GM21786 (cell line): ENCODE results near the gene KCTD1.

Experiments
- ATAC-seq: cut with Tn5 transposase; IDR thresholded peaks from one replicate; pipeline ENCODE4 v1.9.1; 2021; ENCODE audit not compliant: unreplicated experiment

KCTD1 gene

DNA sequence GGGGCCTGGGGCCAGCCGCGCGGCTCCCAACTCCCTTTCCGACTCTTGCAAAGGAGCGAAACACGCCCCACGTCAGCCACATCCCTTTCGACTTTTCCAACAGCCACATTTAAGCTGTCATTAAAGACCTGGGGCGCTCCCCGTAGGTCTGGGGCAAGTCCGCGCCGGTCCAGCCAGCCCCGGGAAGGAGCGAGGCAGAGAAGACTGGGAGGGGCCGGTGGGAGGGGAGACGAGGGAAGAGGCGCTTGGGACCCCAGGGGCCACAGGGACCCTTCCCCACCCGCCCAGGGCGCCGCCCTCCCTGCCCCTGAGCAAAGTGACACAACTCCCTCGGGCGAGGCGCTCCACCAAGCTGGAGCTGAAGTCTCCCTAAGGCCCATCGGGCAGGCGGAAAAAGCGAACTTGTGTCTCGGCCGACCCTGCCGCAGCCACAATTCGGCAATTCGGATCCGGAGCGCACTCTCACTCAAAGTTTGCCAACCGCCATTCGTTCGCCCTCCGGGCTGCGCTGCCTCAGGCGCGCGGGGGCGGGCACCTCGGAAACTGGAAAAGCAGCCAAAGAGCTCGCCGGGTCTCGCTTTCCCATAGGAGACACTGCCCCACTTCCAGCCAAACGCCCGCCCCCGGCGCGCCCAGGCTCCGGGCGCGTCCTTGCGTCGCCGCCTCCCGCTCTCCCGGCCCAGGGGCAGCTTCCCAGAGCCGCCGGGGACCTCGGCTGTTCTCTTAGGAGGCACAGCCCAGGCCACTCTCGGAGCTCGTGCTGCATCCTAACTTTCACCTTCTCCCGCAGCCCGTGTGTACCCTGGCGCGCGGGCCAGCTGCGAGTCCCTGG is 1.1 kb upstream of the KCTD1 start:
- no peak for ATAC-seq

DNA sequence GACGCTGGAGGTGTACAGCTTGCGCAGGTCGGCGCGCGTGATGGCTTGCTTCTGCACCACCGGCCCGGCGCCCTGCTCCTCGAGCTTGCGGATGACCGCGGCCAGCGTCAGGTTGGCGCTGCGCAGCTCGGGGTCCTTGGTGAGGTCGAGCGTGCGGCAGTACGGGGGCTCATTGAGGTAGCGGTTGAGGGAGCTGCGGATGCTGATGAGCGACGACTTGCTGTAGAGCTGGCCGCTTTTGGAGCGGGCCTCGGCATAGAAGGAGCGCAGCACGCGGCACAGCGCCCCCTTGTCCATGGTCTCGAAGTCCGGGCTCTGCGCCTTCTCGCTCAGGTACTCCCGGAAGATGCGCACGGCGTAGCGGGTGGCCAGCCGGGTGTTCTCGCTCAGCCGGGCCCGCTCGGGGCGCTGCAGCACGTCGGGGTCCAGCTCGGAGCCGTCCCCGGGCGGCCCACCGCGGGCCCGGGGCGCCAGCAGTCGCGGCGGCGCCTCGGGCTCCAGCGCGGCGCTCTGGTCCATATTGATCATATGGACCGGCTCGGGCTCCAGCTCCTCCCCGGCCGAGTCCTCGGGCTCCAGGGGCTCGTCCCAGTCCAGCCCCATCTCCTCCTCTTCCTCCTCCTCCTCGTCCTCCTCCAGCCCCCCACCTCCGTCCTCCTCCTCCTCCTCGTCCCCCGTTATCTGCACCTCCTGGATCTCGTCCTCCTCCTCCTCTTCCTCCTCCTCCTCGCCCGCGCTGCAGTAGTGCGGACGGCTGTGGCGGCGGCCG is 523 bp downstream of the KCTD1 start:
- peak; percentile 65 for ATAC-seq

DNA sequence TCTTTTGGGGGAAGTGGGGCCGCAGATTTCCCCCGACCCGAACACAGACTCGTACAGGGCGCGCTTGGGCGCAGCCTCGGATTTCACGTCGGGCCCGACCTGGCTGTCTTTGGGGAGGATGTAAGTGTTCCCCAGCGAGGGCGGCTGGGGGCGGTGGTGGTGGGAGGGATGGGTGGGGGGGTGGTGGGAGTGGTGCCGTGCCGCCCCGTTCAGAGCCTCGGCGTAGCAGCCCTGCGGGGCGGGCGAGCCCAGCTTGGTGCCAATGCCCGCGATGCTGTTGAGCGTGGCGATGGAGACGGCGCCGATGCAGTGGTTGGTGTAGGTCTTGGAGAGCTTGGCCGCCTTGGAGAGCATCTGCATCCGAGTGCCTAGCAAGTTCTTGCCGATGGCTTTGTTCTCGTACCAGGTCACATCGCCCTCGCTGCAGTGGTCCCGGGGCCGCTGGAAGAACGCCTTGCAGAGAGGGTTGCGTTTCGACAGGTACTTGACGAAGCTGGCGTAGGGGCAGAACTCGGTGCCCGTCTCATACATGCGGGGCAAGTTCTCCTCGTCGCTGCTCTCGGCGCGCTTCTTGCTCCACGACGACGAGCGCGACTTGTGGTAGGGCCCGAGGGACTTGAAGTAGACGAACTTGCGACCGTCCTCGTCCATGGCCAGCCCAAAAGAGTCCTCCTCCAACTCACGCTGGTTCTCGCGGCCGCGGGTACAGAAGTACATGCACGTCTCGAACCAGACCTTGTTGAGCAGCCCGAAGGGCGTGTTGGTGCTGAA is 1.3 kb downstream of the KCTD1 start:
- ATAC-seq, result no peak

DNA sequence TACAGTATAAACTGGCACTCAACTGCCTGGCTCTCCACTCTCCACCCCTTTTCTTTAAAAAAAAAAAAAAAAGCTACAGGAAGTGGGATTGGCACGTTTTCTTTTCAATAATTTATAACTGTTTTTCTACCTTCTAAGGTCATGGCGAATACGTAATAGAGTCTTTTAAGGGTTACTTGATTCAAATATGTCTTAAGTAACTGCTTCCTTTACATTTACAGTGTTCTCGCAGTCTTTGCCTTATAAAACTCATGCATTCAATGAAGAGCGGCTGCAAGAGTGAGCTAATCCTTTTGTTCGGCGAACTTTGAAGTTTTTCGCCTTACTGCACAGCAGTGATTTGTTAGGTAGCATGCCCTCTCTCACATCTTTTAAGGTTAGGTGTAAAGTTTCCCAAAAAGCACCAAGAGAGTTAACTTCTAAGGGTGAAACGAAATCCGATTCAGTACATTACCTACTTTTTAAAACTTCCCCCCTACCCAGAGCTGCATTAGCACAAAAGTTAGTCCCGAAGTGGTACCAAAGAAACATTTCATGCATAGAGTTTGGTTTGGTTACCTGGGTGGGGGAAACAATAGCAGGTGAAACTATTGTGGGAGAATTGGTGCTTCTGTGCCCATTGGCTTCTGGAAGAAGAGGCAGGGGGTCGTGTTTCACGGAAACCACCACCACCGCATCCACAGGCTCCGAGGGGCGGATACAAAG is 2.0 kb downstream of the KCTD1 start:
- no peak for ATAC-seq

DNA sequence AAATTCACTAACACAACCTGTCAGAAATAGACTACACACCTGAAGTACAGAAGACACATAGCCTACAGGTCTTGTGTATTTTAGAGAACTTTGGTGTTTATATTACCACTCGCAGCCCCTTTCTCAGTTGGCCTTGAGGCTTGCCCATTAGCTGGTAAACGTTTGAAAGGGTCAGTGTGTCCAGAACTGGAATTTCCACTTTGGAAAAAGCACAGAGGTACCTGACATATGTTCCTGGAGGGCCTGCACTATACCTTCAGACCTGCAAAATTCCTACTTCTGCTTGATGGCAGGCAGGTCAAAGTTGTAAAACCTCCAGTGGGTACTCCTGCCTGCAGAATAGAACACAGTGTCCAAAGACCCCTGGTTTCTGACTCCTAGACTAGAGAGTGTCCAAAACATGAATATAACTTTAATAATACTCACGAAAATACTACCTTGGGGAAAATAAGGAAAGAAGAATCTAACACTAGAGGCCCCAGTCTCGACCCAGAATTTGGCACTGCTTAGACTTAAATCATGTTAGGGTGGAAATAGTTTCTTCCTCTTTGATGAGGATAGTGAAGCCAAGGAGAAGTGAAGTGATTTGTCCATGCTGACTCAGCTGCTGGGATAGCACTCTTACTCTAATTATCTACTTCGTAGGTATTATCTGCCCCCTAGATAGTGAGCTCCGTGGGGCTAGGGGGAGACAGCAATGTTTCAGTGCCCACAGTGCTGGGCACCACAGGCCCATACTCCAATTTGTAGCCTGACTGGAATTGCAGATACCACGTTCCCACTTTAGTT is 2.8 kb downstream of the KCTD1 start:
- no peak for ATAC-seq

DNA sequence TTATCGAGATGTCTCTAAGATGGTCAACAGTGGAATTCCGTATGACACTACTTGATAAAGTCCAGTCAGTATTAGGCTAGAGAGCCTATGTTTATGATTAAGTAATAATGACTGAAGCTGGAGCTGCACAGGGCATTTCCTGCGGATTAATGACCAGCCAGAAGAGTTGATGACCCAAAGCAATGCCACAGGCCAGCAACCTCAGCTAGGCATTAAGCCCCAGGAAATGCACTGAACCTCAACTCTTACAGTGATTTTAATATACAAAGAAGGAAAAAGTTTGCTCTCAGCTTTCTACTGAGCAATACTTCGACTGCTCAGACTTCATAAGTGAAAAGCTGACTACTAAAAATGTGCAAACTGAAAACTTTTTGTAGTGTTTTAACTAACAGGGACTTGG is 3.9 kb downstream of the KCTD1 start:
- ATAC-seq, result no peak

DNA sequence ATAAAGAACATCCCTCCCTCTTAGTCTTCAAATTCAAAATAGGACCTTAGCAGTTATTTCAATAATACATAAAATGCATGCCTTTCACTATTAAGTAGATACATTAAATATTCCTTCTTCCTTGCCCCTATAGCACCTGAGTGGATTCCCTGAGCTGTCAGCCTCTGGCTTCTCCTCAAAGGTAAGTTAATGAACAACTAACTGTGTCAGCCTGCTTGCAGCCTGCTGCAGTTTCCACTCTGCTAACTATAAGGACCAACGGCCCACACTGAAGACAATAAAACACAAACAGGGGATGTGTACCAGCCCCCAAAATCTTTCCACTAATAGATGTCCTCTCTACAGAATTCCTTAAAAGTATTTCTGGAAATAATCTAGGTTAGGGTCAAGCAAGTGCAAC is 5.0 kb downstream of the KCTD1 start:
- no peak for ATAC-seq

DNA sequence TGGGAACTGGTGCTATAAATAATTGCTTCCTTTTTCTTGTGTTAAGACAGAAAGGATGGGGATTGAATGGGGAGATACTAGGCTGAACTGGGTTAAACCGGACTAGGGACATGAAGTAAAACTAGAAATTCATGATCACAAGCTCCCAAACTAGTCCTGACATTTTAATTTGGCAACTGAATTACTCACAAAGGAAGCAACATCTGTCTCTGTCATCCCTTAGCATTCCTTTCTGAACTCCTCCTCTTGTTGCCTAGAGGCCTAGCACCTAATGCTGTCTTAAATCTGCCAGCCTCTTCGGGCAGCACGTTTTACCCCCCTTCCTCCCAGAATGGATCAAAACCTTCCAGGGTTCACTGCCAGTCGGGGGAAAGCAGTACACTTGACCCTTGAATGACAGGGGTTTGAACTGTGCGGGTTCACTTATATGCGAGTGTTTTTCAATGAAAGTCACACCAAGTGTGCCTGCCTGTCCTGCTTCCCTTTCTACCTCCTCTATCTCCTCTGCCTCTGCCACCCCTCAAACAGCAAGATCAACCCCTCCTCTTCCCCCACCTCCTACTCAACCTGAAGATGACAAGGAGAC is 8.2 kb downstream of the KCTD1 start:
- ATAC-seq, result no peak

DNA sequence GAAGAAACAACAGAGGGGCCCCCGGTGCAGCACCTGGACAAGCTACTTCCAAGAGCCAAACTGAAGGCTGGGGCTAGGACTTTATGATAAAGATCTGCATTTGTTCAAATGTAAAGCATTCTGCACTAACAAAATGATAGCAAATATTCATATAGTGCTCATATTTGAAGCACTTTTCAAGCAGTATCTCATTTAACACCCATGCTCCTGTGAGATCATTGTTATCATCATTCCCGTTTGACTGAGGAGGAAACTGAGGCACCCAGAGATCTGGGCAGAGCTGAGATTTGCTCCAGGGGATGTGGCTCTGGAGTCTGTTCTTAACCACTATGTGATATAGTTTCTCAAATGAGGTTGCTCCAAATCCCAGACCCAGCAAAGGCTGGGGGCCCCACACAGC is 9.8 kb downstream of the KCTD1 start:
- no peak for ATAC-seq

DNA sequence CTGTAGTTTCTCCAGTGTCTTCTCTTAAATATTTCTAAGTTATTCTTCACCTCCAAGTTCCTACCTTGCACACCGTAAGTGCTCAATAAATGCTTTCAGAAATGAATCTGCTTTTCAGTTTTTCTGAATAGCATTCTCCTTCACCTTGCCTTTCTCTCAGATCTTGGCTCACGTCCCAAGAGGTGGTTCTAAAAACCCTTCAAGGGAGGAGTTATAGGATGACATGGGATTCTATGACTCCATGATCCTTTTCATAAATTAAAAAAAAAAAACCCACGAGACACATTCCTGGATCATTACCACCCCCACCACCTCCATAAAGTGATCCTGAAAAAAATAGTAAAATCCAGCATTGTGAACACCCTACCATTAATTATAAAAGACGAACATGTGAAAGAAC is 11.7 kb downstream of the KCTD1 start:
- ATAC-seq, result no peak

DNA sequence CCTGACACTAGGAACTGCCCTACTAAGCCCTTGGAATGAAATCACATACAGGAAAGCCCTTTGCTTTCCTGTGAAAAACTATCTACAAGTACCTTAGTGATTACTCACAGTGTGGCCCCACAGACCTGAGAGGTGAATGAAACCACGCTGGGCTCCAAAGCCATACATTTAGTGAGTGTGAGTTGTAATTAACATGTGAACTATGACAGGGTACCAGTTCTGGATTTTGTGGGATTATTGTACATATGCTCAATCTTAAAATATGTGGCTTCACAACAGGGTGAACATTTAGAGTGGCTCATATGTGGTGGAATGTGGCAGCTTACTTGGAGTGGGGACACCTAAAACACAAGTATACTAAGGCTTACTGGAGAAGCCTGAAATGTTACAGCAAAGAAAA is 12.3 kb downstream of the KCTD1 start:
- no peak for ATAC-seq

DNA sequence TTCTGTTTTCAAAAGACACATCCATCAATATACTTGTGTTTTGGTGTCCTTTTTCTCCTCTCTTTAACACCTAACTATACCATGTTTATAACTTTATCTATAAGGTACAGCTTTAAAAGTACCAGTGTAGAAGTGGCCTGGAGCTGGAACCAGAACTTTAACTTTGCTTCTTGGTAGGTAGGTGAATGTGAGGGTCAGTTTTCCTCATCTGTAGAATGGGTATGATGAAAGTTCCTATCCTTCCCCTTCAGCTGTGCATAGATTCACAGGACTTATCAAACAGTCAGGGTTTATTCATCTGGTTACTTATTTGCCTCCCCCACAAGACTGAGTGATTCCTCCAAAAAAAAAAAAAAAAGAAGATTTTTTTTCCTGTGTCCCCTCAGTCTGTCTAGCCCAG is 12.7 kb downstream of the KCTD1 start:
- no peak for ATAC-seq

DNA sequence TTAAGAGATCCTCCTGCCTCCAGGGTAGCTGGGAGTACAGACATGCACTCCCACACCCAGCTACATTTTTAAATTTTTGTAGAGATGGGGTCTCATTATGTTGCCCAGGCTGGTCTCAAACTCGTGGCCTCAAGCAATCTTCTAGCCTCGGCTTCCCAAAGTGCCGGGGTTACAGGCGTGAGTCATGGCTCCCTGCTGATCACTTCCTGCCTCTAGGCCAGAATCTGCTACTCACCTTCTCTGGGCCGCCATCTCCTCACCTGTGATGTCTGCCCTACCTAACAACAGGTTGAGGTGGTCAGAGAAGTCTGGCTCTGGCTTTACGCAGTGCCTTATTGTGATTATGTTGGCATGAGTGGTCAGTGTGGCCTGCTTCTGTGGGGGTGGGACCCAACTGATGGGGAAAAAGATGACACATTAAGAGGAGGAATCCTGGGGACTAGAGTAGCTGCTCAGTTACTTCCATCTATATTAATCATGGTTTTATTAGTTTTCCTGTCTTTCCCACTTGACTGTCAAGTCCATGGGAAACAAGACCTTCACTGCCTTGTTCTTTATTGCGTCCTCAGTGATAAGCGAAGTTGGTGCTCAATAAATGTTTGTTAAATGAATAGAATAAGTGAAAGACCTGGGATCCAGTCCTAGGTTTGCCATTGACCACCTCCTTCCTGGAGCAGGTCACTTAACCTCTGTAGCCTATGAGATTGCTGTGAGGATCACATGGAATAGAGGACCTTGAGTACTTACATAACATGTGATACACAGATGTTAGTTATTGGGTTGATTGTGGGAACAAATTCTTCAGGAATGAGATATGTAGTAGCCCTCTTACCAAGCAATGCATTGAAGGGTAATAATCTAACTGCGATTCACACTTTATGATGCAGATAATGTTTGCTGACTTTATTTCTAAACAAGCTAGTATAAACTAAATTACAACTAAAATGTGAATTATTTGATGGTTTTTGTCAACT is 15.7 kb downstream of the KCTD1 start:
- no peak for ATAC-seq

DNA sequence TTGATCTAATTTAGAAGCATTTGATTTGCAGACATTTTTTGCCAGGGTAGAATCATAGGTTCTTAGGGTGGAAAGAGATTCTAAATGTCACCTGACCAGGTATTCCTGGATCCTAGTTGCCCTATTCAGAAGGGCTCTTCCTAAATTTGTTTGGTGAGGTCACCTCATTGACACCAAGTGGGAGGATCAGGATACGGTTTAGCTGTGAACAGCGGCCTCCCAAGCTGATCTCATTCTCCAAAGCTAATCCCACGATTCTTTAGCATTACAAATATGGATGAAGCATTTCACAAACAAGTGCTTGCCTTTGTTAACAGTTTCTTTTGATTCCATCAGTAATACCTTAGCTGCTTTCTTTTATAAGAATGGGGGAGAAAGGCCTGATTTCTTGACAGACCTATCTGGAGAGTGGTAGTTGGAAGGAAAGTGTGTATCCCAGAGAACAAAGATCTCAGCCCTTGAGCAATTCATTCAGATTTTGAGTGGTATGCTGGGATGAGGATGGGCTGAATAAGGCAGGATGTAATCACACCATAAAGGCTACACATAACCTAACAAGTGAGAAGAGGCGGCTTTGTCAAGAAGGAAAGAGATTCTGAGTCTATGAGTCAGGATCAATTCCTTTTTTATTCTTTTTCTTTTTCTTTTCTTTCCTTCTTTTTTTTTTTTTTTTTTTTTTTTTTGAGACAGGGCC is 16.6 kb downstream of the KCTD1 start:
- no peak for ATAC-seq

DNA sequence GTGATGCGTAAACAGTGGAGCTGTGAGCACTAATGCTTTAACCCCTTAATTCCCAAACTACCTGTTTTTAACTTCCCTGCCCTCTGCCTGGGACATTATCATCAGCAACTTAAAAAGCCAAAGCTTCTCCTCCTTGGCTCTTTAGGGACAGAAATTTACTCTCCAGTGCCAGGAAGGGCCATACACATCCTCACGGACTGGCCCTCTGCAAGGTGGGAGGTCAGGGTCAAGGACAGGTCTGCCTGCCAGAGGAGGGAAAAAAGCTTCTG is 21.5 kb downstream of the KCTD1 start:
- ATAC-seq, result no peak

DNA sequence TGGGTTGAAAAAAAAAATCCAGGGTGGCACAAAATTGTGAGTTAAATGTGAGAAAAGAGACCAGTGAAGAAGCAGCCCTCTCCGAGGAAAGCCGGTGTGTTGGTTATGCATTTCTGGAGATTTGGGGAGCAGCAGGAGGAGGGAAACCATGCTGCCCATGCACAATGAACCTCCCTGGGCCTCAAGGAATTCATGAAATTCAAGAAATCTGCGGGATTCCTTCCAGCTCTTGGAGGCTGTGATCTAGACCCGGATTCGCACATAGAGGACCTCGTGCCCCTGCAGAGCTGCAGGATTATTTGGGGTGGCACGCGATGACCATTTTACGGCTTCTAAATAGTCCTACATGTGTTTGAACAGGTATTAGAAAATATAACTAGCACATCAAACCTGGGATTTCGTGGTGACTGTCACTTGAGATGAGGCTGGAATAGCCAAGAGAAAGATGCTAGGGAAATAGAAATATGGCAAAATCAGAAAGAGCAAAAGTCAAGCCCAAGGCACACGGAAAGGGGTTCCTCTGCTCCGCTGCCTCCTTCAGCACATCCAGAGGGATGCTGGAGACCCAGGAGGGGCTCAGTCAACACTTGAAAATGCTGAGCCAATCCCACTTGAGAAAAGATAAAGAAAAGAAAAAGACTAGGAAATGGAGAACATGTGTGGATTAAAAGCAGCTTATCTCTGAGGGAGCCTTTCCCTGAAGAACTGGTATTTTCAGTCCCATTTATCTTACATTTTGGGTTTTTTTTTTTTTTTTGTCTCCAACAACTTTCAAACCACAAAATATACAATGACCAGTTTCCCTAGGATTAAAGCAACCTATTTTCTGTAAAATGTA is 22.0 kb downstream of the KCTD1 start:
- ATAC-seq, result no peak

DNA sequence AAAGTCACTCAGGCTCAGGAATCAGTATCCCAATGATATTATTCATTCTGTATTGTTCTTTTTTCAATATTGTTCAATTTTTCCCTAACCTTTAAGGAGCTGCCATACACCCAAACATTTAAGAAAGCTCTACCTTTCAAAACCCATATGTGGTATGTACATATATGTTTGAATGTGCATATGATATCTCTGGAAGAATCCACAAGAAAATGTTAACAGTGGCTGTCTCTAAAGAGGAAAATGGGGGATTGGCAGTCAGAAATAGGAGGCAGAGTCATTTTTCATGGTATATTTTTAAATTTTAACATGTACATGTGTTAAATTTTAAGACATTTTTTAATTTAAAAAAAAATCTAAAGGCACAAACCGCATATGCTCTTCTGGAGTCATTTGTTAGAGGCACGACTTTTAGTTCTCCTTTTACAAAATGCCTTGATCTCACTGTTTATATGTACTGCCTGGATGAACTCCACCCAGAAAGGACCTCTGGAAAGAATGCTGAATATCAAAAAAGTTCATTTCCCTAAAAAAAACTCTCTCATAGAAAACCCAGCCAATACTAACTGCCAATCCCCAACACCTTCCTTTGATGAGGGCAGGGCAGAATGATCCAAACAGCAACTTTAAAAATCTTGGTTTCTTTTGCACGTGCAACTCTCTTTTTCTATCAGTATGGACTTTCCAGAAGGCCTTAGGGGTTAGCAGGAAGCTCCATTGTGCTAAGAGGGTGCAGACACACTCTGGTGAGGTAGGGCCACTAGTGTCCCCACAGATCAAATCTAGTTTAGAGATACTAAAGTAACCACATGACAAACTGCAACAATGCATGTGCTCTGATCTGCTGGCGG is 23.6 kb downstream of the KCTD1 start:
- no peak for ATAC-seq
